GM18868 (cell line): ENCODE data around the gene PTRHD1.

Experiments used
- ATAC-seq: cut with Tn5 transposase; IDR thresholded peaks from one replicate; pipeline ENCODE4 v1.9.1; 2021; ENCODE audit warnings: mild to moderate bottlenecking, moderate library complexity; ENCODE audit not compliant: unreplicated experiment

PTRHD1 gene

GRCh38 chr2:24762518-24762917 lies 30.7 kb downstream of the PTRHD1 start:
- ATAC-seq: no peak

DNA sequence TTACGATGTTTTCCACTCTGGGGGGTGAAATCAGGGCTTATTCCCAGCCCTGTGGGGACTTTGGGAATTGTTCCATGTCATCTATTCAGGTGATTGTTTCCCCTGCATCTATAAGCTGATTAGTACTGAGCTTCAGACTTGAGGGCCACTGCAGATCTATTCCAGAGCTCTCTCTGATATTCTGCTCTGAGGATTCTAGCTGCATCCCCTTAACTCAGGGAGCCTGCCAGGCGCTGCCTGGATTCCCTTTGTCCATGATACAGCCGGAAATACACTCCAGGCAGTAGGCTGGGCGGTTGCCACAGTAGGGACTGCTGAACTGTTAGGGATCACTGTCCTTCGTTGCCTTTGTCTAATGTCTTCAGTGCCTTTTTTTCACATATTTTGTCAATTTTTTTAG lies 31.3 kb downstream of the PTRHD1 start:
- ATAC-seq: no peak

- ATAC-seq: no peak
Observed at GRCh38 chr2:24756789-24757188, 36.4 kb downstream of the PTRHD1 start.

DNA sequence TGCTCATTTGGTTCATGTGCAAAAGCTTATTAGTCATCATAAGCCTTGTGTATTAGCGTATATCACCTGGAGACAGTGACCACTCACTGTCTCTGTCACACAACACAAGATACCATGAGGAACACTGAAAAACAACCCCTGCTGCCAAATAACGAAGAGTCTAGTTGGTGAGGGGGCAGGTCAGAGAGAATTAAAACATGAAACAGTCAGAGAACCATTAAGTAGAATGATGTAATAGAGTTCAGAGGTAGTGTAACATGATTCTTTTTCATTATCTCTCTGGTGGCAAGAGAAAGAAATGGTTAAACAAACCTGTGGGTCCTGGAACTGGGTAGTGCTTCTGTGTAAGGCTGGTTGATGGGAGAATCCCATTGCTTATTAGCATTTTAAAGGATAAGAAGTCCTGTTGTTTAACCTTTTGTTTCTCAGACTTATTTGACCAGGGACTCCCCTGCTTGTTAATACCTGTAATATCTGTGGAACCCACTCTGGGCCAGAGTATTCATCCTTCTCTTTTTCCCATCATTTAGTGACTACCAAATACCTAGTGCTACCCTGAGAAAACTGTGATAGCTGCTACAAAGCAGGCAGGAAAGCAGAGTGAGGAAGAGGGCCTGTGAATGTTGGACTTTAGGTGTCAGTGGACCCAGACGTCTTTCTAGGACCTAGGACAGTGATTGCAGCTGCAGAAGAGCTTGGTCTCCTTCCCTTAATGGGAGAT lies 38.0 kb downstream of the PTRHD1 start:
- ATAC-seq: no peak

DNA sequence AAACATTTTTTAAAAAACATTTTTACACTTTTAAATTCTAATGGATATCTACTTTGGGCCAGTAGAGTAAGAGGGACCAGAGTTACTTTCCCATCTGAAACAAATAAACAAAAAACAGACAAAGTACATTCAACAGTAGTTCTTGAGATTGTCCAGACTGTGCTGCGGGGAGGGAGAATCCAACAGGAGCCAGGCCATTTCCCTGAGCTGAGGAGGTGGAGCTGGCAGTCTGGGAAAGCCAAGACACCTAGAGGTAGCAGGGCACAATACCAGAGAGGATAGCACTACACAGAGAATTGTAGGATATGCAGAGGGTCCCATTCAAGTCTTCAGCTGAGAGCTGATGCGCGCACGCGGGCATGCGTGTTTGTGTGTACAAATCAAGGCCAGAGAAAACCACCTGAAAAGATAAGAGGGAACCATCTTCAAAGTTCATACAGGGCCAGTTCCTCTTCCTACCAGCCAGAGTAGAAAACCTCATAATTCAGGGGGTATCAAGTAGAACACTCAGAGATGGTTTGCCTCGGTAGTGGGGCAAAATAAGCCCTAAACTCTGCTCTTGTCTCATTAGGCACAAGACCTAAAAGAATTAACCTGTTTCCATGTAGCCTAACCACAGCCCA lies 44.0 kb downstream of the PTRHD1 start:
- no peak for ATAC-seq

- ATAC-seq: no peak
Observed at GRCh38 chr2:24747299-24747698, 45.9 kb downstream of the PTRHD1 start.

- no peak for ATAC-seq
Observed at GRCh38 chr2:24745825-24746224, 47.4 kb downstream of the PTRHD1 start.

- no peak for ATAC-seq
Observed at GRCh38 chr2:24744356-24744755, 48.8 kb downstream of the PTRHD1 start.

GRCh38 chr2:24743924-24744323 lies 49.3 kb downstream of the PTRHD1 start:
- no peak for ATAC-seq

DNA sequence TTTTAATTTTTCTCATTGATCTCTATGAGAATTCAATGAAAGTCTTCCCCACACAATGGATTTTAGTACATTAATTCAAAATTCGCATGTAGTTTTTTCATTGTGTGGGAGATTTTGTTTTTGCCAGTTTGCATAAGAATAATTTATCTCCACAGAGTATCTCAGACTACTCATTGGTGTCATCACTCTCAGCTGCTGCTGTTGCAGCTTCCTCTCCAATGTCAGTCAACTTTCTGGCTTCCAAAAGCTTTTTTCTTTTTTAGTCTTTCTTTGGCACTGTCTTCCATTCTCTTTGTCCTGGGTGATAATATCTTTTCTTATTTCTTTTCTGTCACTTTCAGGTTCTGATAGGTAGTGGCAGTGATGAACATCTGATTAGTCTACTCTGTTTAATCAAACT lies 50.5 kb downstream of the PTRHD1 start:
- no peak for ATAC-seq

DNA sequence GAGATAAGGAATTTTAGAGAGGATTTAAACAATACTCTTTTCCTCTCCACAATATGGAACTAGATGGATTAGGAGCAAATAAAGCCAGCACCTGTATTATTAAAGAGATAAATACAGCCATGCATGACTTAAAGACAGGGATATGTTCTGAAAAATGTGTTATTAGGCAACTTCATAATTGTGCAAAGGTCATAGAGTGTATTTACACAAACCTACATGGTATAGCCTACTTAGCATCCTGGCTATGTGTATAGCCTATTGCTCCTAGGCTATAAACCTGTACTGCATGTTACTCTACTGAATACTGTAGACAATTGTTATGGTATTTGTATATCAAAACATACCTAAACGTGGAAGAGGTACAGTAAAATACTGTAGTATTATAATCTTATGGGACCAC lies 53.0 kb downstream of the PTRHD1 start:
- no peak for ATAC-seq
